HG03064 (cell line): ENCODE measurements around the gene PROZ.

Experiments
- ATAC-seq: cut with Tn5 transposase; IDR thresholded peaks from one replicate; pipeline ENCODE4 v1.9.1; 2021; ENCODE audit warnings: low read depth; ENCODE audit not compliant: unreplicated experiment

PROZ gene

GRCh38 chr13:113139577-113139976 is 18.9 kb upstream of the PROZ start:
- no peak for ATAC-seq

GRCh38 chr13:113140677-113141600 is 17.5 kb upstream of the PROZ start:
- no peak for ATAC-seq

- no peak for ATAC-seq
These were observed 16.9 kb upstream of the PROZ start for GRCh38 chr13:113141601-113141970.

- no peak for ATAC-seq
These were observed 15.6 kb upstream of the PROZ start for GRCh38 chr13:113142876-113143275.

GRCh38 chr13:113143466-113144254 is 14.8 kb upstream of the PROZ start:
- ATAC-seq = no peak

DNA sequence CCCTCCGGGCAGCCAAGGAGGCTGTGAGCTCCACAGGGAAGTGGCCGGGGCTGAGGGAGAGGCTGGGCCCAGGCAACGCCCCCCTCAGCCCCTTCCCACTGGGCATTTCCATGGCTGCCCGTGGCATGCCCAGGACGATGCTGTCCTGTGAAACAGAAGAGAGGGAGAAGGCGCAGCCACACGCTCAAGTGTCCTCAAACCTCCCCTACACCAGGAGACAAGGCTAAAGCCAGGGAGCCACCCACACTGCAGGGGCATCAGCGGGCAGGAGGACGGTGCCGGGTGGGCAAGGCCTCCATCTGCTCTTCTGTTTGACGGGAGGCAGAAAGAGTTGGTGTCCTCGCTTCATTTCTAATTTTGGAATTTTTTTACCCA is 14.2 kb upstream of the PROZ start:
- no peak for ATAC-seq

DNA sequence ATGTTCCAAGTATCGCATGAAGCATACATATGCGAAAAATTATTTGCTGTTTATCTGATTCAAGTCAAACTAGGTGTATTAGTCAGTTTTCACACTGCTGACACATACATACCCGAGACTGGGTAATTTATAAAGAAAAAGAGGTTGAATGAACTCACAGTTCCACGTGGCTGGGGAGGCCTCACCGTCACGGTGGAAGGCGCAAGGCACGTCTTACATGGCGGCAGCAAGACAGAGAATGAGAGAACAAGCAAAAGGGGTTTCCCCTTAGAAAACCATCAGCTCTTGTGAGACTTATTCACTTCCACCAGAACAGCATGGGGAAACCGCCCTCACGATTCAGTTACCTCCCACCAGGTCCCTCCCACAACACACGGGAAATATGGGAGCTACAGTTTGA is 13.0 kb upstream of the PROZ start:
- ATAC-seq = no peak

DNA sequence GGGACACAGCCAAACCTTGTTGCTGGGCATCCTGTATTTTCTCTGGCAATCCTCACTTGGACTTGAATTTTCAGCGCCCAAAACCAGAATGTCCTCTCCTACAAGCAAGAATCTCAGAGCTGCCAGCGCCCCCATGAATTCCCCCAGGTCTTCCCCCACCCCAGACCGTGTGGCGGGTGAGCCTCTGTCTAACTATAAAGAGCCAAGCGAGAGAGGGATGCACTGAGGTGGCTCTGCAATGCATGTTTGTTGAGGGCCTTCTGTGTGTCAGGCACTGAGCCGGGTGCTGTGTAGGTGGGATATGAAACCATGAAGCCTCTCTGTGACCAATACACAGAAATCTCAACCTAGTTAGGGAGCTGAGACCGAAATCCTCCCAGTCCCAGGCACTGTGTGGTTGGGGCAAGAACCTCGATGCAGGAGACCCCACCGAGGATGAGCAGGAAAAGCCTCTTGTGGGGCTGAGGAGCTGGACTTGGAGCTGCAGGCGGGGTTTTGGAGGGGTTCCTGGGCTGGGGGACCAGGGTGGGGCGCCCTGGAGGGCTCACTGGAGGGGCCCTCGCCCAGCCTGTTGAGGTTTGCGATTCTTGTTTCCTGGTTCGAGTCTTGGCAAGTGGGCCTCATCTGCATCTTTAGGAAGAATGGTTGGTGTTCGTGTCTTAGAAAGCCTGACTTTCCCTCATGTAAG is 12.4 kb upstream of the PROZ start:
- ATAC-seq = no peak

DNA sequence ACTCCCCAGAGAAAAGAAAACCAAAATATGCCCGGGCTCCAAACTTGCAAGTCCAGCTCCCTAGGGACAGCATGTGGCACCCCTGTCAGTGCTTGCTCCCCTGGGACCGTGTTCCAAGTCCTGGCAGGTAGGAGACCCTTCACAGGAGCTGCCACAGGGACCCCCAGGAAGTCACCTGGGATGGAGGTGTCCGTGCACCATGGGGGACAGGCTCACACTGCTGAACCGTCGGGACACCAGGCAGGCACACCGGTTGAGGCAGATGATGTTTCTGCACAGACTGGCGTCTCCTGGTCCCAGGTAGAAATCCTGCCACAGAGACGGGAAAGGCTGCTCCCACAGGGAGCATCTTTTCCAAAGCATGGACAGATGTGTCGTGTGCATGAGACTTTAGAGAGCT is 11.7 kb upstream of the PROZ start:
- no peak for ATAC-seq

DNA sequence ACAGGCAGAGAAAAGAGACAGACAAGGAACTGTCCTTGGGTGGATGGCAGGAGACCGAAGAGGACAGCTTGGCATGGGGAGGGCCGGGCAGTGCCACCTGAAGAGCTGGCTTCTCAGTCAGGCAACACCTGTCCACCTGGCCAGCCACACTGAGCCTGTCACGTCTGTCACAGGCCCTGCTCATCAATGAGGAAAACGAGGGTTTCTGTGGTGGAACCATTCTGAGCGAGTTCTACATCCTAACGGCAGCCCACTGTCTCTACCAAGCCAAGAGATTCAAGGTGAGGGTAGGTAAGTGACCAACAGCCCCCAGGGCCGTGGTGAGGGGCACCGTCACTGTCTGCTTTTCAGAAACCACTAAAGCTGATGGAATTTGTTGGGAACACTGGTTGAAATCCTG is 11.2 kb upstream of the PROZ start:
- no peak for ATAC-seq

- no peak for ATAC-seq
These were observed 10.0 kb upstream of the PROZ start for GRCh38 chr13:113148407-113148806.

DNA sequence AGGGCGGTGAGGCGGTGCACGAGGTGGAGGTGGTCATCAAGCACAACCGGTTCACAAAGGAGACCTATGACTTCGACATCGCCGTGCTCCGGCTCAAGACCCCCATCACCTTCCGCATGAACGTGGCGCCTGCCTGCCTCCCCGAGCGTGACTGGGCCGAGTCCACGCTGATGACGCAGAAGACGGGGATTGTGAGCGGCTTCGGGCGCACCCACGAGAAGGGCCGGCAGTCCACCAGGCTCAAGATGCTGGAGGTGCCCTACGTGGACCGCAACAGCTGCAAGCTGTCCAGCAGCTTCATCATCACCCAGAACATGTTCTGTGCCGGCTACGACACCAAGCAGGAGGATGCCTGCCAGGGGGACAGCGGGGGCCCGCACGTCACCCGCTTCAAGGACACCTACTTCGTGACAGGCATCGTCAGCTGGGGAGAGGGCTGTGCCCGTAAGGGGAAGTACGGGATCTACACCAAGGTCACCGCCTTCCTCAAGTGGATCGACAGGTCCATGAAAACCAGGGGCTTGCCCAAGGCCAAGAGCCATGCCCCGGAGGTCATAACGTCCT is 9.4 kb upstream of the PROZ start:
- ATAC-seq = no peak

DNA sequence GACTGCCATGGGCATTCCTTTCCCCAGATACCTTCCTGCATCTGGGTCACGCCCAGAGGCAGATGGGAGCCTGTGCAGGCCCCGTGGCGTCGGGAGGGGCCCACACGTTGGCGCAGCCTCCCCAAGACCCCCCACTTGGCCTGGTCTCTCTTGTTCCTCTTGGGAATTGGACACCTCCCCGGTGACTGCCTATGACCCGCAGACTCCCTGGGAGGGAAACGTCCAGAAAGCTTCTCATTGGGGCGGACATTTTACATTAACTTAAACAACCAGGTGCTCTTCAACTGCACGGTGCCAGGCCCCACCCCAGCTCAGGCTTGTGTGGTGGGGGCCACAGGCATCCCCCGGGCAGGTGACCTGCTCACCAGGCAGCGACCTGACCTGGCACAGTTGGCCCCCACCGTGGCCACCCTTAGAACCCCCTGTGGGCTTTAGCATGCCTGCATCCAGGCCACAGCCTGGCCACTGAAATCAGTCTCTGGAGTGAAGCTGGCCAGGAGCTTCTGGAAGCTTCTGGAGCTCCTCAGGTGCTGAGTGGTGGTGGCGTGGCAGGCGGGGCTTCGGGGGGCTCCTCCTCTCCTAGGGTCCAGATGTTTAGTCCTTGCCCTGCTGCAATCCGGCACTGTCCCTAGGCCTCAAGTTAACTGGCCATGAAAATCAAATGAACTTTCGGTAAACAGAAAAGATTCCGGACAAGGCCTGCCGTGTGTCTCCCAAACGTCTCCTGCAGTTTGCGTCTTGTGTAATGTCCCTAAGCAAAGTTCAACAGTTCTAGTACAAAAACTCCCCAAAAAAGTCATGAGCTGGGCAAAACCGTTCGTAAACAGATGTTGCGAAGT is 8.5 kb upstream of the PROZ start:
- ATAC-seq = no peak

- no peak for ATAC-seq
These were observed 7.7 kb upstream of the PROZ start for GRCh38 chr13:113150550-113151365.

DNA sequence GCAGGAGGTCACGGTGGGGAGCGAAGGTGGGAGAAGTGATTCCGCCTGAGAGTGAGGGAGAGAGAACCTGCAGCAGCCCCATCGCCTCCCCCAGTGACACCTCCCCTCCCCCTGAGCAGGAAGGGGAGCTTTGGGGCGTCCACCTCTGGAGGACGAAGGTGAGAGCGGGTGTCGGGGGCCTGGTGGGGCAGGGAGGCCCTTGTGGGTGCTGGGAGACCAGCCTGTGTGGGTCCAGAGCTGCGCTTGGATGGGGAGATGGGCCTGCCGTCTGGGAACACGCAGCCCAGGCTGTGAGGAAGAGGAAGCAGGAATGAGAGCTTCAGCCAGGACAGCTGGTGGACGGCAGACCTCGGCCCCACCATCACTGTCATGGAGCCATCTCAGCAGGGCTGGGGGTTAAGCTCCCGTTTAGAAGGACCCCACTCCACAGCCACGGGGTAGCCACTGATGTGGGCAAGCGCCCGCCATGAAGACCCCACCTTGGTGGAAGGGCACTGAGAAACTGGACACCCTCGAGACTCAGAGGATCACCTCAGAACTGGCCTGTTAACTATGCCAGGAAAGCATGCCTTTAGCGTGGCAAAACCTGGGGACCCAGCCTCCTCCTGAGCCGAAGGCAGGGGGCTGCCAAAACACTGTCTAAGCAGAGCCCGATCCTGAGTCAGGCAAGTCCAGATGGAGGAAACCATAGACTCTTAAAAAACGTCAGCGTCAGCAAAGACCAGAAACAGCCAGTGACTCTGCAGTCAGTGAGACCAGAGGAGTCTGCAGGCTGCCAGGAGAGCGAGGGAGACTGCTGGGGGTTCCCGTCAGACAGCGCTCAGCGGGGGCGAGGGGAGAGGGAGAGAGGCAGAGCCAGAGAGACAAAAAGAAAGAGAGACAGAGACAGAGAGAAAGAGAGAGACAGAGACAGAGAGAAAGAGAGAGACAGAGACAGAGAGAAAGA is 6.4 kb upstream of the PROZ start:
- no peak for ATAC-seq

- no peak for ATAC-seq
These were observed 5.8 kb upstream of the PROZ start for GRCh38 chr13:113152691-113152983.

- no peak for ATAC-seq
These were observed 5.3 kb upstream of the PROZ start for GRCh38 chr13:113152984-113153809.
